Choroid plexus epithelial cell (primary cell): ENCODE results near the gene ERP27.

Source experiments
- DNase-seq: peaks from one replicate; pipeline ENCODE4 v3.0.0-alpha.2; 2010; ENCODE audit warnings: low read depth
- H3K4me3 ChIP-seq: 2 replicates; pipeline ENCODE4 v1.5.1; 2011; ENCODE audit warnings: low read depth, mild to moderate bottlenecking, control low read depth, low read length, moderate library complexity
- CTCF ChIP-seq: conservative IDR thresholded peaks from 2 replicates; pipeline ENCODE4 v1.5.1; 2011; ENCODE audit warnings: low read depth, mild to moderate bottlenecking, control low read depth, inconsistent platforms, low read length, moderate library complexity

The ERP27 gene

GRCh38 chr12:14885718-14886221, 52.6 kb downstream of the ERP27 start, which contains the start of gene MGP:
Gene MGP, minus strand, starts transcription at chr12:14885854. Its CDS starts 63 bp downstream, at chr12:14885791.
- peak within 1 kb of the TSS; percentile 40 for H3K4me3 ChIP-seq
- DNase-seq, result peak; percentile 23
- no peak for TF ChIP-seq CTCF

DNA sequence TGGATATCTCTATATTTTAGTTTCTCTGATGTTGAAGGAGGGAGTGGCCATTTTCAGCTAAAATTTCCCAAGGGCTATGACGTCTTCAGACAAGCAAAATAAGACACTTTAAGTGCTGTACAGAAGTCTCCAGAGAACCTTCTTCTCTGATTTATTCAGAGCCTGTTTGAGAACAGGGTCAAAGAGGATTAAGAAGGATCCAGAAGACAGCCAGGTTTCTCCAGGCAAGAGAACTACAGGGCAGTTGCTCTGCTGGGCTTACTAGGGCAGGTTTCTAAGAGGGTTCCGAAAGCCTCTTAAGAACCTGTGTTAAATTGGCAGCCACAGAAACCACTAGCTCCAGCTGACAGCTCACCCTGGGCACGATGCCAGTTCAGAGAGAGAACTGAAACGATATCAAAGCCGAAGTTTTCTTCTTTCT, 53.9 kb downstream of the ERP27 start:
- peak overlapping the region; percentile 40 for H3K4me3 ChIP-seq
- peak; percentile 92 for DNase-seq

GRCh38 chr12:14883686-14884085, 54.7 kb downstream of the ERP27 start:
- no peak for TF ChIP-seq CTCF
- DNase-seq, result no peak

More for the DNA sequence above, 53.9 kb downstream of the ERP27 start:
- TF ChIP-seq CTCF, result no peak

GRCh38 chr12:14880890-14881453, 57.4 kb downstream of the ERP27 start:
- no peak overlapping the region for H3K4me3 ChIP-seq
- TF ChIP-seq CTCF, result no peak
- DNase-seq, result no peak

More at GRCh38 chr12:14883686-14884085, 54.7 kb downstream of the ERP27 start:
- H3K4me3 ChIP-seq, result no peak overlapping the region

DNA sequence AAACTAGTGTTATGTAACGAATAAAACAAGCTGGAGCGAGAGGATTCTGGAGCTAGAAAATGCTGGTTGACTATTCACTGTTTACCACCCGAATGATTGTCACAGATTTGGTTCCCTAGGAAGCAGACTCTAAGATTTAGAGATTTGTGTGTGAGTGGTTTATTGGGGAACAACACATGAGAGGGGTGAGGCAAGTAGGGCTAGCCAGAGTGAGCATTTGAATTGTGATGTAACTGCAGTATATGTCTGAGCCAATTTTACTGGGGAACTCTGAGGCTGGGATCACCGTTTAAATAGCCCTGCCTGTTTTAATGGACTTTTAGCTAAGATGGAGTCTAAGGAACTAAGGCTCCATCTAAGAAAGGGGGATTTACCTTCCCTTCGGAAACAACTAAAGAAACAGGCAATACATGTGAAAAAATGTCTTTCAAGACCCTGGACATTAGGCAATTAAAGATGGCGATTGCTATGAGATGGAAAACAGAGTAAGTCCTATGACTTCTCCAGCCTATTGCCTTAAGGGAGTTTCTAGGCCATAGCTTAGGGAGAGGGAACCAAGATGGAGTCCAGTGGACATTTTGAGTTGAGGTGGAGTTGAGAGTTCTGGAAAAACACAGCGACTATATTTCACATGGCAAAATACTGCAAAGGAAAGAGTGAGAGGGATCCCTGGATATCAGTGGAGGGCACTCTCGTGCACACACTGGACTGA, 59.0 kb downstream of the ERP27 start:
- no peak overlapping the region for H3K4me3 ChIP-seq
- DNase-seq, result no peak
- no peak for TF ChIP-seq CTCF

DNA sequence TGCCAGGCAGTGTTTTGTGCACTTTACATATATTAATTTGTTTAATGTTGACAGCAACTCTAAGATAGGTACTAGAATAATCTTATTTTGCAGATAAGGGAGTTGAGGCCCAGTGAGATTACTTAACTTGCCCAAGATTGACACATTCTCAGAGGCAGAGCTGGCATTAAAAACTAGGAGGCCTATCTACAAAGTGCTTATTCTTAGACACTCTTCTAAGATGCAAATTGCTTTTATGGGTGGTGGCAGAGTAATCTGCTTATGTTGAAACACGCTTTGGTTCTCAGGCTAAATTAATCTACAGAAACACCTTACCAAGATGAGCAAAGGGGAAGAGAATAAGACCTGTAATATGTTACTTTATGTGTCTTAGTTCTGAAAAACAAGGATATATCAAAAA, 59.8 kb downstream of the ERP27 start:
- H3K4me3 ChIP-seq, result no peak overlapping the region
- no peak for DNase-seq
- TF ChIP-seq CTCF, result no peak
